A172 (cell line): ENCODE results near the gene EHD2. TPM values are rescaled to one million over a fixed set of nuclear protein-coding genes. Genes with fewer than 3 reads are reported as not detected.
A peak's percentile ranks its signal among the peaks of the same experiment; 100 is the strongest.
"Not testable (repeated sequence)": the region's sequence is repeated elsewhere in the genome, so short reads cannot be mapped to it uniquely, and the experiment has no call there.

Experiments used
- DNase-seq: peaks from one replicate; pipeline ENCODE4 v3.0.0-alpha.2; 2015; ENCODE audit warnings: low spot score
- total RNA-seq: library from RNA; depleted of rRNA; stranded (reverse); fragments of >200 nt; shearing (Covaris generic); gene quantifications from 2 replicates; pipeline ENCODE4 v1.2.3, GENCODE V29; 2014; rRNA removed

Gene EHD2
- 24.0 and 28.6 TPM in 2 replicates for total RNA-seq

- peak; percentile 42 for DNase-seq
Observed at GRCh38 chr19:47713046-47714021, at the start of gene EHD2. TSS of gene EHD2 (plus strand) at chr19:47713422. CDS start at chr19:47716613, 3,191 bp downstream.

- DNase-seq: peak; percentile 57
Observed at GRCh38 chr19:47663435-47663910, 49.7 kb upstream of the EHD2 start.

- DNase-seq: peak; percentile 88
Observed at GRCh38 chr19:47663911-47664771, 49.1 kb upstream of the EHD2 start.

GRCh38 chr19:47668556-47668955 is 44.7 kb upstream of the EHD2 start:
- DNase-seq: not testable (repeated sequence)

- no peak for DNase-seq
Observed at GRCh38 chr19:47670736-47671135, 42.5 kb upstream of the EHD2 start.

GRCh38 chr19:47671499-47671898 is 41.7 kb upstream of the EHD2 start:
- no peak for DNase-seq

GRCh38 chr19:47673426-47673825 is 39.8 kb upstream of the EHD2 start:
- DNase-seq: no peak

- no peak for DNase-seq
Observed at GRCh38 chr19:47674548-47674947, 38.7 kb upstream of the EHD2 start.

- DNase-seq: no peak
Observed at GRCh38 chr19:47675271-47675670, 38.0 kb upstream of the EHD2 start.

GRCh38 chr19:47675859-47676258 is 37.4 kb upstream of the EHD2 start:
- DNase-seq: no peak

GRCh38 chr19:47676811-47677210 is 36.4 kb upstream of the EHD2 start:
- DNase-seq: no peak

GRCh38 chr19:47679251-47679900 is 33.8 kb upstream of the EHD2 start:
- DNase-seq: no peak

- no peak for DNase-seq
Observed at GRCh38 chr19:47679922-47680857, 33.0 kb upstream of the EHD2 start.

- DNase-seq: no peak
Observed at GRCh38 chr19:47680858-47681332, 32.3 kb upstream of the EHD2 start.

GRCh38 chr19:47681388-47681787 is 31.8 kb upstream of the EHD2 start:
- DNase-seq: no peak

- no peak for DNase-seq
Observed at GRCh38 chr19:47681936-47682335, 31.3 kb upstream of the EHD2 start.

GRCh38 chr19:47682939-47683338 is 30.3 kb upstream of the EHD2 start:
- no peak for DNase-seq

- DNase-seq: no peak
Observed at GRCh38 chr19:47686679-47687450, 26.4 kb upstream of the EHD2 start.

GRCh38 chr19:47687906-47688305 is 25.3 kb upstream of the EHD2 start:
- no peak for DNase-seq

- no peak for DNase-seq
Observed at GRCh38 chr19:47691090-47691489, 22.1 kb upstream of the EHD2 start.
